ENCODE results near the gene GAS7. TPM values are rescaled to one million over a fixed set of nuclear protein-coding genes. Genes with fewer than 3 reads are reported as not detected.

GAS7 gene
- total RNA-seq, 1 experiment from 2014 or later: 6.0 TPM

DNA sequence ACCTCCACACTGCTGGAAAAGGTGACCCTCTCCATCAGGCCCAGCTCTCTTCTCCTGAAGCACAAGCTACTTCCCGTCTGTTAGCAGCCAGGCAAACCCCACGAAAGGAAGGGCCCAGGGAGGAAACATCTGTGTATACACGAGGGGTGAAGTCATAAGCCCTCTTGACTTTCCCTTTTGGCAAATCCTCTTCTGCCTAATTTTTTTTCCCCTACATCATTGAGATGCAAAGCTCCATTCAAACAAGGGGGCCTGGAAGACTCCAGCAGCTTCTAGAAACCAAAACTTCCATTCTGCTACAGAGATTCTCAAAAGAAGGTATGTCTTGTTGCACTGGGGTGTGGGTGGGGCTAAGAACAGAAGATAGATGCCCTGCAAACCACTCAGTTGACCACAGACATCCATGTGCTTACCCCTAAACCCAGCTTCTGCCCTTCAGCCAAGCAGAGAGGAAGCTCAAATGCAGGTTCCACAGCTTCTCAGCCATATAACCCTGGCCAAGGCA is 147.8 kb downstream of the GAS7 start:
- H3K27ac ChIP-seq (ENCODE audit: insufficient read length, low read depth, low read length): no peak overlapping the region
- no CpG with 5 or more reads among the region's 3 CpGs for WGBS (ENCODE audit: extremely low coverage, insufficient read length, low lambda C conversion rate)

More for the DNA sequence above, 147.8 kb downstream of the GAS7 start:
- no peak overlapping the region for H4K8ac ChIP-seq (replicated peaks; ENCODE audit: insufficient read length, low read depth, low read length)
- H3K23ac ChIP-seq (ENCODE audit: insufficient read length, low read depth, low read length): no peak overlapping the region
- H3K27me3 ChIP-seq (ENCODE audit: insufficient read depth, low read length): no peaks in the 10 kb centered on the region
- H3K18ac ChIP-seq (ENCODE audit: insufficient read length, low read depth, low read length): no peak overlapping the region
- no peak overlapping the region for H3K14ac ChIP-seq (ENCODE audit: insufficient read depth, low read length)
- DNase-seq: no peak
- TF ChIP-seq, protein P1, sequence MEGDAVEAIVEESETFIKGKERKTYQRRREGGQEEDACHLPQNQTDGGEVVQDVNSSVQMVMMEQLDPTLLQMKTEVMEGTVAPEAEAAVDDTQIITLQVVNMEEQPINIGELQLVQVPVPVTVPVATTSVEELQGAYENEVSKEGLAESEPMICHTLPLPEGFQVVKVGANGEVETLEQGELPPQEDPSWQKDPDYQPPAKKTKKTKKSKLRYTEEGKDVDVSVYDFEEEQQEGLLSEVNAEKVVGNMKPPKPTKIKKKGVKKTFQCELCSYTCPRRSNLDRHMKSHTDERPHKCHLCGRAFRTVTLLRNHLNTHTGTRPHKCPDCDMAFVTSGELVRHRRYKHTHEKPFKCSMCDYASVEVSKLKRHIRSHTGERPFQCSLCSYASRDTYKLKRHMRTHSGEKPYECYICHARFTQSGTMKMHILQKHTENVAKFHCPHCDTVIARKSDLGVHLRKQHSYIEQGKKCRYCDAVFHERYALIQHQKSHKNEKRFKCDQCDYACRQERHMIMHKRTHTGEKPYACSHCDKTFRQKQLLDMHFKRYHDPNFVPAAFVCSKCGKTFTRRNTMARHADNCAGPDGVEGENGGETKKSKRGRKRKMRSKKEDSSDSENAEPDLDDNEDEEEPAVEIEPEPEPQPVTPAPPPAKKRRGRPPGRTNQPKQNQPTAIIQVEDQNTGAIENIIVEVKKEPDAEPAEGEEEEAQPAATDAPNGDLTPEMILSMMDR (conservative IDR thresholded peaks at IDR 0.05): no peak
- no peak overlapping the region for H3K27ac Mint-ChIP-seq
- H3K9me3 ChIP-seq (ENCODE audit: control insufficient read depth, low read depth, low read length): no peaks in the 10 kb centered on the region
- peaks cover 3% of the 10 kb centered on the region; the same call in 1 of the 2 replicates for H3K4me1 ChIP-seq (ENCODE audit: insufficient read depth, low read length)
- H3K79me2 ChIP-seq (ENCODE audit: insufficient read depth, low read length): no peaks in the 10 kb centered on the region
- H2BK20ac ChIP-seq (ENCODE audit: low read depth, low read length, poor library complexity, severe bottlenecking): no peak overlapping the region
- H3K27me3 Mint-ChIP-seq (ENCODE audit: low read depth): no peaks in the 10 kb centered on the region
- no peaks in the 10 kb centered on the region for H3K23me2 ChIP-seq (ENCODE audit: insufficient read length, low read depth, low read length, poor library complexity, severe bottlenecking)
- no peak overlapping the region for H3K4me2 ChIP-seq (ENCODE audit: insufficient read depth, insufficient read length, low read length)
- peaks cover 0 to under 1% (median 0%) of the 10 kb centered on the region in 3 experiments; a peak in 1 of 7 replicates for H3K36me3 Mint-ChIP-seq (ENCODE audit: insufficient read depth in 1 of 3, low read depth in 3 of 3)
- H3K9me3 Mint-ChIP-seq: no peaks in the 10 kb centered on the region
- no peak overlapping the region for H3K4ac ChIP-seq (ENCODE audit: low read depth, low read length)
- H2BK120ac ChIP-seq (ENCODE audit: low read depth, low read length, poor library complexity, severe bottlenecking): no peak overlapping the region
- no peak overlapping the region for H2AK5ac ChIP-seq (ENCODE audit: insufficient read length, low read length)
- H3K79me1 ChIP-seq (ENCODE audit: insufficient read depth, low read depth, low read length, poor library complexity, severe bottlenecking): no peaks in the 10 kb centered on the region
- no peak overlapping the region for H3K56ac ChIP-seq (ENCODE audit: insufficient read length, low read depth, low read length)
- H3K9ac ChIP-seq (ENCODE audit: extremely low read depth, insufficient read length, low read length): no peak overlapping the region
- H2BK15ac ChIP-seq (ENCODE audit: low read depth, low read length): no peak overlapping the region
- H2BK5ac ChIP-seq (ENCODE audit: insufficient read length, low read length): no peak overlapping the region
- no peak overlapping the region for H2AFZ ChIP-seq (ENCODE audit: low read length)
- no peak overlapping the region for H3K4me3 Mint-ChIP-seq
- H2BK12ac ChIP-seq (ENCODE audit: insufficient read length, low read depth, low read length): no peak overlapping the region
- H4K91ac ChIP-seq (ENCODE audit: insufficient read length, low read depth, low read length): no peak overlapping the region
- no peak overlapping the region for H3T11ph ChIP-seq (ENCODE audit: low read length)
- H3K4me1 Mint-ChIP-seq: peaks cover 16 to 26% of the 10 kb centered on the region in 2 experiments
- H4K5ac ChIP-seq (ENCODE audit: insufficient read length, low read depth, low read length): no peak overlapping the region
- H4K20me1 ChIP-seq (ENCODE audit: control insufficient read depth, insufficient read depth, insufficient read length): peaks cover 3% of the 10 kb centered on the region
